ENCODE measurements around the gene CLEC2B.
A peak's percentile ranks its signal among the peaks of the same experiment; 100 is the strongest.

CLEC2B gene

GRCh38 chr12:9909724-9910123, 40.6 kb upstream of the CLEC2B start:
- Histone ChIP-seq H3K36me3 (ENCODE audit: insufficient read depth, low read length) (no peaks in the 10 kb centered on the region), H3K27me3 (ENCODE audit: insufficient read depth, low read length, poor library complexity) (no peaks in the 10 kb centered on the region), H3K4me3 (ENCODE audit: low read depth in 1 of 2, low read length in 2 of 2) (no peak overlapping the region), H3K79me2 (ENCODE audit: insufficient read depth, low read length) (no peaks in the 10 kb centered on the region), H2AFZ (ENCODE audit: low read depth, low read length) (no peak overlapping the region), H3K27ac (ENCODE audit: low read length) (no peak overlapping the region), H3K4me2 (ENCODE audit: insufficient read depth, low read length) (no peak overlapping the region), H3K9me3 (ENCODE audit: insufficient read depth, low read length, severe bottlenecking) (peaks cover 24% of the 10 kb centered on the region), H3K4me1 (ENCODE audit: insufficient read depth, low read length) (0 out of 2 replicates have a peak, but pooled peaks cover 2% of the 10 kb centered on the region), H4K20me1 (ENCODE audit: insufficient read depth, low read length) (no peaks in the 10 kb centered on the region), H3K9ac (ENCODE audit: low read depth, low read length) (no peak overlapping the region)
- TF ChIP-seq CTCF (IDR thresholded peaks at IDR 0.05; ENCODE audit: borderline replicate concordance, extremely low read depth, low read length, poor library complexity, severe bottlenecking), result no peak
- TF ChIP-seq EZH2 (IDR thresholded peaks at IDR 0.05; ENCODE audit: borderline replicate concordance, low read depth, low read length, severe bottlenecking), result no peak
- DNase-seq, result no peak
- ATAC-seq (ENCODE audit: insufficient read depth, low read depth), result no peak

GRCh38 chr12:9908350-9908749, 39.2 kb upstream of the CLEC2B start:
- no peak overlapping the region for H3K4me2 ChIP-seq (ENCODE audit: insufficient read depth, low read length)
- H3K27ac ChIP-seq (ENCODE audit: low read length), result no peak overlapping the region
- H3K9me3 ChIP-seq (ENCODE audit: insufficient read depth, low read length, severe bottlenecking), result peaks cover 24% of the 10 kb centered on the region
- H3K27me3 ChIP-seq (ENCODE audit: insufficient read depth, low read length, poor library complexity), result no peaks in the 10 kb centered on the region
- ATAC-seq (ENCODE audit: insufficient read depth, low read depth) (no peak), DNase-seq (no peak)
- H3K9ac ChIP-seq (ENCODE audit: low read depth, low read length), result no peak overlapping the region
- 0 out of 2 replicates have a peak, but pooled peaks cover 2% of the 10 kb centered on the region for H3K4me1 ChIP-seq (ENCODE audit: insufficient read depth, low read length)
- H2AFZ ChIP-seq (ENCODE audit: low read depth, low read length), result no peak overlapping the region
- H3K36me3 ChIP-seq (ENCODE audit: insufficient read depth, low read length), result no peaks in the 10 kb centered on the region
- TF ChIP-seq EZH2 (IDR thresholded peaks at IDR 0.05; ENCODE audit: borderline replicate concordance, low read depth, low read length, severe bottlenecking) (no peak), CTCF (IDR thresholded peaks at IDR 0.05; ENCODE audit: borderline replicate concordance, extremely low read depth, low read length, poor library complexity, severe bottlenecking) (no peak)
- H4K20me1 ChIP-seq (ENCODE audit: insufficient read depth, low read length), result no peaks in the 10 kb centered on the region
- H3K4me3 ChIP-seq (ENCODE audit: low read depth in 1 of 2, low read length in 2 of 2), result no peak overlapping the region
- no peaks in the 10 kb centered on the region for H3K79me2 ChIP-seq (ENCODE audit: insufficient read depth, low read length)

- Histone ChIP-seq H3K9ac (ENCODE audit: low read depth, low read length) (no peak overlapping the region), H3K27me3 (ENCODE audit: insufficient read depth, low read length, poor library complexity) (no peaks in the 10 kb centered on the region), H3K9me3 (ENCODE audit: insufficient read depth, low read length, severe bottlenecking) (peaks cover 26% of the 10 kb centered on the region), H3K4me3 (ENCODE audit: low read depth in 1 of 2, low read length in 2 of 2) (no peak overlapping the region), H3K79me2 (ENCODE audit: insufficient read depth, low read length) (no peaks in the 10 kb centered on the region), H3K4me2 (ENCODE audit: insufficient read depth, low read length) (no peak overlapping the region), H3K36me3 (ENCODE audit: insufficient read depth, low read length) (no peaks in the 10 kb centered on the region), H3K4me1 (ENCODE audit: insufficient read depth, low read length) (0 out of 2 replicates have a peak, but pooled peaks cover 2% of the 10 kb centered on the region), H4K20me1 (ENCODE audit: insufficient read depth, low read length) (no peaks in the 10 kb centered on the region), H3K27ac (ENCODE audit: low read length) (no peak overlapping the region), H2AFZ (ENCODE audit: low read depth, low read length) (no peak overlapping the region)
- TF ChIP-seq EZH2 (IDR thresholded peaks at IDR 0.05; ENCODE audit: borderline replicate concordance, low read depth, low read length, severe bottlenecking), result no peak
- TF ChIP-seq CTCF (IDR thresholded peaks at IDR 0.05; ENCODE audit: borderline replicate concordance, extremely low read depth, low read length, poor library complexity, severe bottlenecking), result no peak
- DNase-seq (no peak), ATAC-seq (ENCODE audit: insufficient read depth, low read depth) (no peak)
Observed at GRCh38 chr12:9907769-9908168, 38.6 kb upstream of the CLEC2B start.

- DNase-seq (no peak), ATAC-seq (ENCODE audit: insufficient read depth, low read depth) (peak; percentile 82)
- Histone ChIP-seq H3K27ac (ENCODE audit: low read length) (no peak overlapping the region), H3K4me2 (ENCODE audit: insufficient read depth, low read length) (no peak overlapping the region), H3K79me2 (ENCODE audit: insufficient read depth, low read length) (no peaks in the 10 kb centered on the region), H3K9me3 (ENCODE audit: insufficient read depth, low read length, severe bottlenecking) (peaks cover 31% of the 10 kb centered on the region), H3K27me3 (ENCODE audit: insufficient read depth, low read length, poor library complexity) (no peaks in the 10 kb centered on the region), H3K9ac (ENCODE audit: low read depth, low read length) (no peak overlapping the region), H3K4me3 (ENCODE audit: low read depth in 1 of 2, low read length in 2 of 2) (no peak overlapping the region), H2AFZ (ENCODE audit: low read depth, low read length) (no peak overlapping the region), H4K20me1 (ENCODE audit: insufficient read depth, low read length) (no peaks in the 10 kb centered on the region), H3K36me3 (ENCODE audit: insufficient read depth, low read length) (no peaks in the 10 kb centered on the region), H3K4me1 (ENCODE audit: insufficient read depth, low read length) (0 out of 2 replicates have a peak, but pooled peaks cover 2% of the 10 kb centered on the region)
- TF ChIP-seq EZH2 (IDR thresholded peaks at IDR 0.05; ENCODE audit: borderline replicate concordance, low read depth, low read length, severe bottlenecking) (no peak), CTCF (IDR thresholded peaks at IDR 0.05; ENCODE audit: borderline replicate concordance, extremely low read depth, low read length, poor library complexity, severe bottlenecking) (no peak)
Observed at GRCh38 chr12:9906873-9907272, 37.7 kb upstream of the CLEC2B start.
